Neural progenitor cell (in vitro differentiated cells): ENCODE results near the gene PRPS2. TPM values are rescaled to one million over a fixed set of nuclear protein-coding genes. Genes with fewer than 3 reads are reported as not detected.

Source experiments
- DNase-seq: peaks from one replicate; pipeline ENCODE4 v3.0.0-alpha.2; 2016; ENCODE audit warnings: low spot score
- H2AFZ ChIP-seq: fragments of 200-600 bp; sonication (generic); replicated peaks from 2 replicates; pipeline ENCODE4 v1.6.1; 2016; ENCODE audit warnings: antibody characterized with exemption
- H3F3A ChIP-seq: fragments of 200-600 bp; sonication (generic); 2 replicates; pipeline ENCODE4 v1.6.1; 2016; ENCODE audit warnings: antibody characterized with exemption, low read depth
- H3K27ac ChIP-seq: fragments of 200-600 bp; sonication (generic); 2 replicates; pipeline ENCODE4 v1.5.1; 2016; ENCODE audit warnings: mild to moderate bottlenecking
- H3K27me3 ChIP-seq: fragments of 200-600 bp; sonication (generic); 2 replicates; pipeline ENCODE4 v1.6.1; 2016; ENCODE audit warnings: mild to moderate bottlenecking, moderate library complexity
- H3K36me3 ChIP-seq: fragments of 200-600 bp; sonication (generic); 2 replicates; pipeline ENCODE4 v1.5.1; 2016
- H3K4me1 ChIP-seq: fragments of 200-600 bp; sonication (generic); 2 replicates; pipeline ENCODE4 v1.6.1; 2016; ENCODE audit warnings: mixed run types
- H3K4me2 ChIP-seq: fragments of 200-600 bp; sonication (generic); 2 replicates; pipeline ENCODE4 v1.6.1; 2016
- H3K4me3 ChIP-seq: fragments of 200-600 bp; sonication (generic); 2 replicates; pipeline ENCODE4 v1.5.1; 2016
- H3K79me2 ChIP-seq: fragments of 200-600 bp; sonication (generic); 2 replicates; pipeline ENCODE4 v1.6.1; 2016; ENCODE audit warnings: low read depth
- H3K9ac ChIP-seq: fragments of 200-600 bp; sonication (generic); 2 replicates; pipeline ENCODE4 v1.6.1; 2016
- H3K9me3 ChIP-seq: fragments of 200-600 bp; sonication (generic); 2 replicates; pipeline ENCODE4 v1.5.1; 2016; ENCODE audit warnings: low read depth
- H4K20me1 ChIP-seq: fragments of 200-600 bp; sonication (generic); 2 replicates; pipeline ENCODE4 v1.6.1; 2016; ENCODE audit warnings: low read depth
- H3K27ac Mint-ChIP-seq: 3 replicates; pipeline ENCODE4 v1.8.0; 2021; ENCODE audit warnings: mixed read lengths
- H3K27me3 Mint-ChIP-seq: 2 replicates; pipeline ENCODE4 v1.8.0; 2022; ENCODE audit warnings: low read depth, mild to moderate bottlenecking, inconsistent platforms, moderate library complexity, mixed read lengths; ENCODE audit not compliant: insufficient read depth
- H3K36me3 Mint-ChIP-seq: 3 replicates; pipeline ENCODE4 v1.8.0; 2021; ENCODE audit warnings: mixed read lengths
- H3K4me1 Mint-ChIP-seq: 3 replicates; pipeline ENCODE4 v1.8.0; 2021; ENCODE audit warnings: mixed read lengths
- H3K4me3 Mint-ChIP-seq: 3 replicates; pipeline ENCODE4 v1.8.0; 2021; ENCODE audit warnings: mild to moderate bottlenecking, moderate library complexity, mixed read lengths
- H3K9me3 Mint-ChIP-seq: 3 replicates; pipeline ENCODE4 v1.8.0; 2020; ENCODE audit warnings: mixed read lengths
- CTCF ChIP-seq: fragments of 200-600 bp; sonication (generic); IDR thresholded peaks from 2 replicates; pipeline ENCODE4 v1.5.1; 2017; ENCODE audit warnings: antibody characterized with exemption, mild to moderate bottlenecking
- EZH2 ChIP-seq: fragments of 200-600 bp; sonication (generic); IDR thresholded peaks from 2 replicates; pipeline ENCODE4 v1.6.1; 2017; ENCODE audit warnings: antibody characterized with exemption, mild to moderate bottlenecking, moderate library complexity
- EZH2phosphoT487 ChIP-seq: fragments of 200-600 bp; sonication (generic); IDR thresholded peaks from 2 replicates; pipeline ENCODE4 v1.6.1; 2017; ENCODE audit warnings: antibody characterized with exemption
- total RNA-seq: library from RNA; depleted of rRNA; stranded (reverse); fragments of >200 nt; gene quantifications from 2 replicates; pipeline ENCODE4 v1.2.3, GENCODE V29; 2015; ENCODE audit warnings: low replicate concordance

The PRPS2 gene
- total RNA-seq, 1 donor from 2014 or later, result 32.2 TPM

GRCh38 chrX:12866451-12867377, 75.5 kb downstream of the PRPS2 start, which contains the start of gene TLR7:
TLR7 (plus strand) TSS chrX:12867072; CDS start chrX:12867579, 507 bp downstream.
- Histone ChIP-seq H3F3A (no peaks in the 10 kb centered on the region), H3K4me1 (no peaks in the 10 kb centered on the region), H3K9ac (no peak within 1 kb of the TSS), H2AFZ (no peak within 1 kb of the TSS), H3K4me3 (no peak within 1 kb of the TSS), H3K27ac (no peak within 1 kb of the TSS), H4K20me1 (no peaks in the 10 kb centered on the region), H3K36me3 (no peaks in the 10 kb centered on the region), H3K79me2 (no peaks in the 10 kb centered on the region), H3K4me2 (no peak within 1 kb of the TSS), H3K9me3 (peaks cover 4% of the 10 kb centered on the region), H3K27me3 (no peaks in the 10 kb centered on the region)
- DNase-seq, result no peak
- H3K4me3 Mint-ChIP-seq, result no peak within 1 kb of the TSS
- peaks cover 15% of the 10 kb centered on the region for H3K9me3 Mint-ChIP-seq
- no peak for TF ChIP-seq CTCF
- no peak for TF ChIP-seq EZH2
- no peak for TF ChIP-seq EZH2phosphoT487
- H3K36me3 Mint-ChIP-seq, result no peaks in the 10 kb centered on the region
- no peaks in the 10 kb centered on the region for H3K27me3 Mint-ChIP-seq
- H3K4me1 Mint-ChIP-seq, result no peaks in the 10 kb centered on the region
- H3K27ac Mint-ChIP-seq, result no peak within 1 kb of the TSS

- H2AFZ ChIP-seq, result no peak overlapping the region
- DNase-seq, result no peak
- Mint-ChIP-seq H3K27me3 (no peaks in the 10 kb centered on the region), H3K4me3 (no peak overlapping the region), H3K36me3 (no peaks in the 10 kb centered on the region), H3K27ac (no peak overlapping the region), H3K4me1 (no peaks in the 10 kb centered on the region), H3K9me3 (peaks cover 8% of the 10 kb centered on the region)
- no peaks in the 10 kb centered on the region for H3F3A ChIP-seq
- H4K20me1 ChIP-seq, result no peaks in the 10 kb centered on the region
- H3K4me3 ChIP-seq, result no peak overlapping the region
- no peak overlapping the region for H3K4me2 ChIP-seq
- H3K27me3 ChIP-seq, result no peaks in the 10 kb centered on the region
- peaks cover 4% of the 10 kb centered on the region for H3K9me3 ChIP-seq
- no peaks in the 10 kb centered on the region for H3K36me3 ChIP-seq
- no peak overlapping the region for H3K27ac ChIP-seq
- H3K79me2 ChIP-seq, result no peaks in the 10 kb centered on the region
- H3K4me1 ChIP-seq, result no peaks in the 10 kb centered on the region
- TF ChIP-seq CTCF (no peak), EZH2 (no peak), EZH2phosphoT487 (no peak)
- H3K9ac ChIP-seq, result no peak overlapping the region
Observed at GRCh38 chrX:12867685-12868084, 76.5 kb downstream of the PRPS2 start.

- H3K36me3 ChIP-seq, result no peaks in the 10 kb centered on the region
- peaks cover 4% of the 10 kb centered on the region for H3K9me3 ChIP-seq
- Mint-ChIP-seq H3K36me3 (no peaks in the 10 kb centered on the region), H3K9me3 (peaks cover 6% of the 10 kb centered on the region), H3K27me3 (no peaks in the 10 kb centered on the region), H3K4me3 (no peak overlapping the region), H3K4me1 (no peaks in the 10 kb centered on the region), H3K27ac (no peak overlapping the region)
- H2AFZ ChIP-seq, result no peak overlapping the region
- no peak overlapping the region for H3K4me3 ChIP-seq
- H3K4me2 ChIP-seq, result no peak overlapping the region
- no peaks in the 10 kb centered on the region for H3K27me3 ChIP-seq
- no peaks in the 10 kb centered on the region for H3K79me2 ChIP-seq
- H3F3A ChIP-seq, result no peaks in the 10 kb centered on the region
- H4K20me1 ChIP-seq, result no peaks in the 10 kb centered on the region
- no peak for DNase-seq
- H3K4me1 ChIP-seq, result no peaks in the 10 kb centered on the region
- TF ChIP-seq EZH2 (no peak), EZH2phosphoT487 (no peak), CTCF (no peak)
- H3K9ac ChIP-seq, result no peak overlapping the region
- H3K27ac ChIP-seq, result no peak overlapping the region
Observed at GRCh38 chrX:12868747-12869146, 77.5 kb downstream of the PRPS2 start.
